Measurements from ENCODE around the gene MAX.
"Not testable (repeated sequence)": the region's sequence is repeated elsewhere in the genome, so short reads cannot be mapped to it uniquely, and the experiment has no call there.

The MAX gene

DNA sequence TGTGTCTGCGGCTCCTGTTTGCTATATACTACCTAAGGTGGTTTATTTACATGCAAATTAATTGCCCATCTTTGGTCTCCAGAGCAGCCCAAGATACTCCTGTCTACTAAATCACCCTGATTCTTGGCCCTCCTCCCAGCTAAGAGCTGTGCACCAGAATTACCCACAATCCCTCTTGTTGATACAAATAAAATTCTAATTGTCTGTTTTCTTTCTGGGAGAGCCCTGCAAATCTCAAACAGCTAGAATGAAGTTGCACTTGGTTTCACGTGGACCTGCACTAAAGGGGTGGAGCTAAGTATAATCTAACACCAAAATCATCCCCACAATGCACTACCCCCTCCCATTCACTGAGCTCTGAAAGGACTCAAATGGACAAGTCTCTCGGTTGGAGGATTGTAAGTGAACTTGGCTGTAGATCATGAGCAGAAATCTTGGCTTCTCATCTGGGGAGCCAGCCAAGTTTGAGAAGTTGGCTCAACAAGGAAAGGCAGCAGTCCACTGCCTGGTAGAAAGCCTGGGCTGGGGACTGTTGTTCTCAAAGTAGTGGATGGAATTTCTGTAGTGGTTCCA lies 6.6 kb downstream of the MAX start:
- ATAC-seq (ENCODE audit: low read depth) (no peak), DNase-seq (ENCODE audit: low spot score in 2 of 2) (no peak)
- Mint-ChIP-seq H3K27ac (peak overlapping the region; percentile 63), H3K4me3 (no peak overlapping the region), H3K9me3 (no peaks in the 10 kb centered on the region), H3K4me1 (peaks cover 33% of the 10 kb centered on the region), H3K36me3 (peaks cover 28% of the 10 kb centered on the region), H3K27me3 (no peaks in the 10 kb centered on the region)

DNA sequence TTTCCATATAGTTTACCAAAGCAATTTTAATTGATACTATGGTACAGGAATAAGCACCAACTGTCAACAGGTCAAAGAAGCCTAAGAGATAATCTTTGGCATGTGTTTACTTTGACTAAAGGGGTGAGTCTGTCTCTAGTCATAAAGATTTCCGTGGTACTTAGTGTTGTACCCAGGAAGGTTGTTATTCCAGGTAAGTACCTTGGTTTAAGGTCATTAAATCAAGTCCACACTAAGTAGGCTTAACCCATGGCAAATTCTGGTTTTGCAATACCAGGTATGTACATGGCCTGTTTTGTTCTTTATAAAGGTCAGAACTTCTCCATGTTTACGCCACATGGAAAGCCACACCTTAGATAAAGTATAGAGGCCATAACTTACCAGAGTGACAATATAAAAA lies 10.0 kb downstream of the MAX start:
- DNase-seq (ENCODE audit: low spot score in 2 of 2) (no peak), ATAC-seq (ENCODE audit: low read depth) (no peak)
- Mint-ChIP-seq H3K27me3 (no peaks in the 10 kb centered on the region), H3K27ac (no peak overlapping the region), H3K4me1 (peaks cover 28% of the 10 kb centered on the region), H3K36me3 (peaks cover 45% of the 10 kb centered on the region), H3K9me3 (peaks cover 3% of the 10 kb centered on the region), H3K4me3 (no peak overlapping the region)

- not testable (repeated sequence) for H3K9me3 Mint-ChIP-seq; ATAC-seq (ENCODE audit: low read depth); DNase-seq (ENCODE audit: low spot score in 2 of 2); H3K27ac Mint-ChIP-seq; H3K4me3 Mint-ChIP-seq; H3K27me3 Mint-ChIP-seq
- peaks cover 22% of the 10 kb centered on the region for H3K4me1 Mint-ChIP-seq
- H3K36me3 Mint-ChIP-seq, result peaks cover 53% of the 10 kb centered on the region
Observed at GRCh38 chr14:65087835-65088234, 14.5 kb downstream of the MAX start.

- Mint-ChIP-seq H3K4me1 (peaks cover 25% of the 10 kb centered on the region), H3K36me3 (peaks cover 58% of the 10 kb centered on the region)
- not testable (repeated sequence) for ATAC-seq (ENCODE audit: low read depth); H3K27me3 Mint-ChIP-seq; H3K27ac Mint-ChIP-seq; DNase-seq (ENCODE audit: low spot score in 2 of 2); H3K4me3 Mint-ChIP-seq; H3K9me3 Mint-ChIP-seq
Observed at GRCh38 chr14:65086686-65087085, 15.6 kb downstream of the MAX start.

GRCh38 chr14:65084554-65085505 lies 17.5 kb downstream of the MAX start:
- ATAC-seq (ENCODE audit: low read depth) (no peak), DNase-seq (ENCODE audit: low spot score in 2 of 2) (no peak)
- Mint-ChIP-seq H3K4me3 (no peak overlapping the region), H3K36me3 (peaks cover 59% of the 10 kb centered on the region), H3K4me1 (peaks cover 28% of the 10 kb centered on the region), H3K27me3 (no peaks in the 10 kb centered on the region), H3K9me3 (peaks cover 3% of the 10 kb centered on the region), H3K27ac (peak overlapping the region; percentile 62)

- peaks cover 50% of the 10 kb centered on the region for H3K36me3 Mint-ChIP-seq
- no peak overlapping the region for H3K27ac Mint-ChIP-seq
- no peak for ATAC-seq (ENCODE audit: low read depth)
- H3K4me1 Mint-ChIP-seq, result peaks cover 28% of the 10 kb centered on the region
- H3K27me3 Mint-ChIP-seq, result no peaks in the 10 kb centered on the region
- no peak overlapping the region for H3K4me3 Mint-ChIP-seq
- H3K9me3 Mint-ChIP-seq, result peaks cover 2% of the 10 kb centered on the region
- DNase-seq (ENCODE audit: low spot score in 2 of 2), result no peak
Observed at GRCh38 chr14:65082930-65083329, 19.4 kb downstream of the MAX start.

DNA sequence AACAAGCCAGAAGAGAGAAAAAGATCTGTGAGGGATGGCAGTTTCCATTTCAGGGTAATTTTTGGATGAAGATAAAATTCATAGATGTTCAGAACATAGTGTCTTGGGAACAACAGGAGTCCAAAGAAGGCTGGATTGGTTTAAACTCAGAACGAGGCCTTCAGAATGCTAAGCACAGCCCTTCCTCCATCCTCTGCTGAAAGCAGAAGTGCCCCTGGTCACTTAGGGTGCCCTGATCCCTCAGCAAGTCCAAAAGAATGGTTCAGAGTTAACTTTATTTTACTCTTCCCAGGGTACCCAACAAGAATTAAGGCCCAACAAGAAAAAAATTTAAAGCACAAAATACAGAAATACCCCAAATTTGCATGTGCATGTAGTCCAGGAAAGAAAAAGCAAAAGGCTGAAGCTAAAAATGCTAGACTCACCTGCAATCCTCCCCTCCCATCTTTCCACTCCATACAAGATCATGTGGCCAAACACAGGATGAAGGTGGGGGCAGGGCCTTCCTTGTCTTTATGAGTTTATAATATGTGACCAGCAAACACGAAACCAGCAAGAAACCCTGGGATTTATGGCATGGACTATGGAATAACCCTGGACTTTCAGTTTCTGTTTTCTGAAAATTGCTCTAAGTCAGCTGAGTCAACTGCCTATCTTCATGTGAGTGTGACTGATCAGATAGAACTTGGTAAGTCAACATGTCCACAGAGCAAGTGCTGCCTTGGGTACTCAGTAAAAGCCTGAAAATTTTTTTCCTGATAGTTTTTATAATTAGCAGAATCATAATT lies 21.2 kb downstream of the MAX start:
- Mint-ChIP-seq H3K4me1 (peaks cover 24% of the 10 kb centered on the region), H3K4me3 (no peak overlapping the region), H3K27me3 (no peaks in the 10 kb centered on the region), H3K27ac (peak overlapping the region; percentile 59), H3K36me3 (peaks cover 44% of the 10 kb centered on the region), H3K9me3 (no peaks in the 10 kb centered on the region)
- no peak for ATAC-seq (ENCODE audit: low read depth)
- DNase-seq (ENCODE audit: low spot score in 2 of 2), result no peak

DNA sequence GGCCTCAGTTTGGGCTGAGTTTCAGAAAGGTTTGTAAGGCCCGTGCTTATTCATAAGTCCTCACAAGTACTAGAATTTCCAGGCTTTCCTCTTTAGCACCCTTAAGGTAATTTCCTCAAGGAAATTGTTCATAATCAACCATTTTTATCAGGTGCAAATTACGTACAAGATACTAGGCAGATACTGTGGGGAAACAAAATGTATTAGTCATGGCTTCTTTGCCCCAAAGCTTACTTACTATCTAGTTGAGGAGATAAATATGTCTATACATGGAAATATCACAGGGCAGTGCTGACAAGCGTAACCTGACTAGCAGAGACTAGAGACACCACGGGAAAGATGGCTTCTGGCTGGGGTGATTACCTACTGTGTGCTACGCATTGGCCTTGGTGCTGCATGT lies 22.5 kb downstream of the MAX start:
- no peaks in the 10 kb centered on the region for H3K9me3 Mint-ChIP-seq
- H3K27me3 Mint-ChIP-seq, result no peaks in the 10 kb centered on the region
- no peak overlapping the region for H3K27ac Mint-ChIP-seq
- DNase-seq (ENCODE audit: low spot score in 2 of 2) (no peak), ATAC-seq (ENCODE audit: low read depth) (no peak)
- no peak overlapping the region for H3K4me3 Mint-ChIP-seq
- H3K36me3 Mint-ChIP-seq, result peaks cover 44% of the 10 kb centered on the region
- H3K4me1 Mint-ChIP-seq, result peaks cover 19% of the 10 kb centered on the region

GRCh38 chr14:65079201-65079600 lies 23.1 kb downstream of the MAX start:
- no peak for ATAC-seq (ENCODE audit: low read depth)
- Mint-ChIP-seq H3K4me1 (peaks cover 23% of the 10 kb centered on the region), H3K36me3 (peaks cover 41% of the 10 kb centered on the region), H3K4me3 (no peak overlapping the region), H3K27ac (no peak overlapping the region), H3K27me3 (no peaks in the 10 kb centered on the region), H3K9me3 (no peaks in the 10 kb centered on the region)
- DNase-seq (ENCODE audit: low spot score in 2 of 2), result no peak

- Mint-ChIP-seq H3K27me3 (no peaks in the 10 kb centered on the region), H3K4me1 (peaks cover 23% of the 10 kb centered on the region), H3K27ac (no peak overlapping the region), H3K4me3 (no peak overlapping the region), H3K9me3 (no peaks in the 10 kb centered on the region), H3K36me3 (peaks cover 43% of the 10 kb centered on the region)
- ATAC-seq (ENCODE audit: low read depth), result no peak
- no peak for DNase-seq (ENCODE audit: low spot score in 2 of 2)
Observed at GRCh38 chr14:65077318-65077717, 25.0 kb downstream of the MAX start.

DNA sequence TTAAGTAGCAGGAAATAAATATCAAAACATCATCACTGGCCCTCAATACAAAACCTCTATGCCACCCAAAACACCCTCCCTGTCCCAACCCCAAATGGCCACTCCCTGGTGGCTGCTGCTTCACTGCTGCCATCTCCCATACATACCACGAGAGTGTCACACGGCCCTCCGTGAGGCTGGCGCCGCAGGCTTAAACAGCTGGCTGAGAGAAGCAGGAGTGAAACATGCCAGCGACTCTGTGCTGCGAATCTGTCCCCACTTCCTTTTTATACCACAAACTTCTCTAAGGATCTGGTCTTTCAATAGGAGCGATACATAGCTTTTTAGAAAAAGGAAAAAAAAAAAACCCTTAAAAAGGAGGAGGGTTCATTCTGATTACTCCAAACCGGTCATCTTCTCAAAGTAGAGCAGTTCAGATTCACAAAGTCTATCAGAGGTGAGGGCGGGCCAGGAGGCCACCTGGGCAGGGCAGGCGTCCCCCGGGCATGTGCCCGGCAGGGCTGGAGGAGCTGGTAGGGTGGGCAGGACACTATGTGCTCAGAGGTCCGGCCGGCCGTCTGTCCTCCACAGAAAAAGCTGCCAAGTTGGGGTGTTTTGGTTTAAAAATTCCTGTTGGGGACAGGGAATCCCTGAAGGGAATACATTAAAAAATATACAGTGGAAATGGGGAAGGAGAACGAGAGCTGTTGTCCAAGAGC lies 26.5 kb downstream of the MAX start:
- ATAC-seq (ENCODE audit: low read depth), result no peak
- no peak for DNase-seq (ENCODE audit: low spot score in 2 of 2)
- Mint-ChIP-seq H3K36me3 (peaks cover 35% of the 10 kb centered on the region), H3K4me3 (no peak overlapping the region), H3K27me3 (no peaks in the 10 kb centered on the region), H3K9me3 (no peaks in the 10 kb centered on the region), H3K4me1 (peaks cover 17% of the 10 kb centered on the region), H3K27ac (peak overlapping the region; percentile 74)

DNA sequence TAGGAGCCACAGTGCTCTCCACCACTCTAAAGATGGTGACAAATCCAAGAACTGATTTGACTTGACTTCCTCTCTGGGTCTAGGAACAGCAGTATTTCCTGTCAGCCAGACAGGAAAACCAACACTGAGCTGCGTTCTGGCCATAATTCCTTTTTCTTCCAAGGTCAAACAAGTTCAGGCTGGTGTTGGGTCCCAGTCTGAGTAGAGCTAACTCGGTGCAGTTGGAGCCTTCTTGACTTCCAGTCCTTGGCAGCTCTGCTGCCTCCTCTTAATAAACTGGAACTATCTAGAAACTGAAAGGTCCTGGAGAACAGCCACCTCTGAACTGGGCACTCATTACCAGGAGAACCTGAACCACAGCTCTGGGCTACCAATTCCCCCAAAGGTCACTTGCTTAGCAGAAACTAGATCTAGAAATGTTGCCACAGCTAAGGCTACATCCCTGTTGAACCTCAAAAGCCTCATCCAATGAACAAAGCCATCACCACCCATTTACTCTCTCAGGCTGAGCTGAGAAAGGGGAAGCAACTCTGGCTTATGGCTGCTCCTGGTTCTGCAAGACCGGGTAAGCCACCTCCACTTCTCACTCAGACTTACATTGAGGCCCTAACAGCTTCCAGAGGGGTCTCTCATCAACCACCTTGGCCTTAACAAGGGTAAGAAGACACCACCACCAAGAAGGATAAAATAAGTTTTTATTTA lies 27.7 kb downstream of the MAX start:
- ATAC-seq (ENCODE audit: low read depth), result peak; percentile 89
- Mint-ChIP-seq H3K4me1 (peaks cover 11% of the 10 kb centered on the region), H3K36me3 (peaks cover 28% of the 10 kb centered on the region), H3K9me3 (no peaks in the 10 kb centered on the region), H3K27me3 (no peaks in the 10 kb centered on the region), H3K4me3 (no peak overlapping the region), H3K27ac (peak overlapping the region; percentile 74)
- DNase-seq (ENCODE audit: low spot score in 2 of 2), result peak in 1 of 2 donors; percentile 23

- H3K36me3 Mint-ChIP-seq, result peaks cover 27% of the 10 kb centered on the region
- peaks cover 11% of the 10 kb centered on the region for H3K4me1 Mint-ChIP-seq
- ATAC-seq (ENCODE audit: low read depth) (no peak), DNase-seq (ENCODE audit: low spot score in 2 of 2) (no peak)
- H3K27ac Mint-ChIP-seq, result peak overlapping the region; percentile 74
- H3K4me3 Mint-ChIP-seq, result no peak overlapping the region
- no peaks in the 10 kb centered on the region for H3K27me3 Mint-ChIP-seq
- no peaks in the 10 kb centered on the region for H3K9me3 Mint-ChIP-seq
Observed at GRCh38 chr14:65073605-65074201, 28.6 kb downstream of the MAX start.

Measured in memory B cell (primary cell).